OCI-LY1 (cell line): ENCODE data around the gene ABCA4.

Experiments
- EZH2 ChIP-seq: fragments of 200-600 bp; sonication (generic), shearing (Covaris generic); IDR thresholded peaks from 2 replicates; pipeline ENCODE4 v1.8.0; 2017; ENCODE audit warnings: borderline replicate concordance, mixed run types, mild to moderate bottlenecking, antibody characterized with exemption, low read length, moderate library complexity, mixed read lengths
- TF ChIP-seq, protein P1 (sequence below): fragments of 200-600 bp; sonication (generic), shearing (Covaris generic); IDR thresholded peaks from 2 replicates; pipeline ENCODE4 v1.5.1; 2017; ENCODE audit warnings: mild to moderate bottlenecking, antibody characterized with exemption, low read length, moderate library complexity, mixed read lengths

DNA sequence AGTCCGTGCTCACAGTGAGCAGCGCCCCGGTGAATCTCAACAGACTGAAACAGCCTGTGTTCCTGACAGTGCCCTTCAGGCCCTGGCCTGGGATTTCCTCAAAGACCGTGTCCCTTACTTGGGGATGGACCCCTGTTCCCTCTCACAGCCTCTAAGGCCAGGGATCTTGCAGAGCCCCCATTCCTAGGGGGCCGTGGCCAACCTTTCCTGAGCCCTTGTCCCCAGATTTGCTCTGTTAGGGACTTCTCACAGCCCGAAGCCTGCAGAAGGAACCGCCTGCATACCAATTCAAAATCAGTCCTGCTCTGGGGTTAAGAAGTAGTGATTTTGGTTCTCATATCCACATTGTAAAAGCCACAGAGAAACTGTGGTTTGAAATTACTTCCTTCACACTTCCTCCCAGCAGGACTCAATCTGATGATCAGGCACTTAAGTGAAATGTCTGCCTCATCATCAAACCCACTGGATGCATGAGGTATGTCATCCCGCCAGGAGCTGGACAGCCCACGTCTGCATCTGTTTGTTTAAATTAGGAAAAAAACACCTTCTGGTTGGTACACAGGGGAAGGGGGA is 14.9 kb downstream of the ABCA4 start:
- TF ChIP-seq, protein P1, sequence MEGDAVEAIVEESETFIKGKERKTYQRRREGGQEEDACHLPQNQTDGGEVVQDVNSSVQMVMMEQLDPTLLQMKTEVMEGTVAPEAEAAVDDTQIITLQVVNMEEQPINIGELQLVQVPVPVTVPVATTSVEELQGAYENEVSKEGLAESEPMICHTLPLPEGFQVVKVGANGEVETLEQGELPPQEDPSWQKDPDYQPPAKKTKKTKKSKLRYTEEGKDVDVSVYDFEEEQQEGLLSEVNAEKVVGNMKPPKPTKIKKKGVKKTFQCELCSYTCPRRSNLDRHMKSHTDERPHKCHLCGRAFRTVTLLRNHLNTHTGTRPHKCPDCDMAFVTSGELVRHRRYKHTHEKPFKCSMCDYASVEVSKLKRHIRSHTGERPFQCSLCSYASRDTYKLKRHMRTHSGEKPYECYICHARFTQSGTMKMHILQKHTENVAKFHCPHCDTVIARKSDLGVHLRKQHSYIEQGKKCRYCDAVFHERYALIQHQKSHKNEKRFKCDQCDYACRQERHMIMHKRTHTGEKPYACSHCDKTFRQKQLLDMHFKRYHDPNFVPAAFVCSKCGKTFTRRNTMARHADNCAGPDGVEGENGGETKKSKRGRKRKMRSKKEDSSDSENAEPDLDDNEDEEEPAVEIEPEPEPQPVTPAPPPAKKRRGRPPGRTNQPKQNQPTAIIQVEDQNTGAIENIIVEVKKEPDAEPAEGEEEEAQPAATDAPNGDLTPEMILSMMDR, result no peak
- TF ChIP-seq EZH2, result no peak
